GM21381 (cell line): ENCODE data around the gene NEFH.

Source experiments
- ATAC-seq: cut with Tn5 transposase; IDR thresholded peaks from one replicate; pipeline ENCODE4 v1.9.1; 2021; ENCODE audit warnings: mild to moderate bottlenecking, moderate library complexity; ENCODE audit not compliant: unreplicated experiment

The NEFH gene

GRCh38 chr22:29539105-29539504 lies 59.1 kb downstream of the NEFH start:
- no peak for ATAC-seq
